GM18519 (cell line): ENCODE data around the gene DIPK1A.
"Not testable (repeated sequence)": the region's sequence is repeated elsewhere in the genome, so short reads cannot be mapped to it uniquely, and the experiment has no call there.

Experiments used
- ATAC-seq: cut with Tn5 transposase; IDR thresholded peaks from one replicate; pipeline ENCODE4 v1.9.1; 2021; ENCODE audit warnings: mild to moderate bottlenecking, moderate library complexity; ENCODE audit not compliant: unreplicated experiment, low FRiP score

DIPK1A gene

DNA sequence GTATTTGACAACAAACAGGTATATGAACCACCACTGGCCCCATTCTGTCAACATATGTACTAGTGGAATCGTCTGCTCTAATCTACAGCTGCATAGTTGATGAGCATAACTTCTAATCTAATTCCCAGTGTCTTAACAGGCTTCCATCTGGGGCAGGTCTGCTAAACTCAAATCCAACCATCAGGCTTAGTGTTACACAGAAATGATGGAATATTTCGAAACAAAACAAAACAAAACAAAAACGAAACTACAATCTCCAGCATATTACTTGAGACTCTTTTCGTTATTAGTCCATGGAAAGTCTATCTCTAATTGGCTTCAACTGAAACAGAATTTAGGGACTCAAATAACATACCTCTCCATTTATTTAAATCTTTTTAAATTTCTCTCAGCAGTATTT lies 37.6 kb downstream of the DIPK1A start:
- no peak for ATAC-seq

DNA sequence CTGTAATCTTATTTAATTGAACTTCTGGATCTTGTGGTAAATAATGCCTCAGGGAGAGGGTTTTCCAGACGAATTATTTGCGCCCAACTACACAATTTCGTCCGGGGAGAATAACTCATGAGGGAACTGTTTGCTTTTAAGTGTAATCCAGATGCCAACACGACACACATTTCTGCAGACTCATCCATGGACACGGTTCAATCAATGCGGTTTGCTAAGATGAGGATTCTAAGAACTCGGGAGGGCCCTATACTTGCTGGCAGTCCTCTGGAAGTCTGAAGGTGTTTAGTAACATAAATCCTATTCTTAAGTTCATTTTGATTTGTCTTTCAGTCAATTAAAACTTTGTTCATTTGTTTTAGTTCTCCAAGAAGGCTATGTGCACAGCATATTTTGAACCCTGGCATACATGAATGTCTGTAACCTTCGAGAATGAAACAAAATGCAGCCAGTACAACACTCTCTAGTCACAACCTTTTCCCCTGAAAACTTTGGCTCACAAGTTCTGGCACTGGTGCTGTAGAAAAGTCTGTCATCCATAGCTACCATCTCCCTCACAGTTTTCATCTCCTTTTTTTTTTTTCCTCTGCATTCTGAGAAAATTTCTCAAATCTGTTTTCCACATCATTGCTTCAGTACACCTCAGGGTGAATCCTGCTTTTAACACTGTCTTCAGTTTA lies 38.8 kb downstream of the DIPK1A start:
- ATAC-seq: no peak

DNA sequence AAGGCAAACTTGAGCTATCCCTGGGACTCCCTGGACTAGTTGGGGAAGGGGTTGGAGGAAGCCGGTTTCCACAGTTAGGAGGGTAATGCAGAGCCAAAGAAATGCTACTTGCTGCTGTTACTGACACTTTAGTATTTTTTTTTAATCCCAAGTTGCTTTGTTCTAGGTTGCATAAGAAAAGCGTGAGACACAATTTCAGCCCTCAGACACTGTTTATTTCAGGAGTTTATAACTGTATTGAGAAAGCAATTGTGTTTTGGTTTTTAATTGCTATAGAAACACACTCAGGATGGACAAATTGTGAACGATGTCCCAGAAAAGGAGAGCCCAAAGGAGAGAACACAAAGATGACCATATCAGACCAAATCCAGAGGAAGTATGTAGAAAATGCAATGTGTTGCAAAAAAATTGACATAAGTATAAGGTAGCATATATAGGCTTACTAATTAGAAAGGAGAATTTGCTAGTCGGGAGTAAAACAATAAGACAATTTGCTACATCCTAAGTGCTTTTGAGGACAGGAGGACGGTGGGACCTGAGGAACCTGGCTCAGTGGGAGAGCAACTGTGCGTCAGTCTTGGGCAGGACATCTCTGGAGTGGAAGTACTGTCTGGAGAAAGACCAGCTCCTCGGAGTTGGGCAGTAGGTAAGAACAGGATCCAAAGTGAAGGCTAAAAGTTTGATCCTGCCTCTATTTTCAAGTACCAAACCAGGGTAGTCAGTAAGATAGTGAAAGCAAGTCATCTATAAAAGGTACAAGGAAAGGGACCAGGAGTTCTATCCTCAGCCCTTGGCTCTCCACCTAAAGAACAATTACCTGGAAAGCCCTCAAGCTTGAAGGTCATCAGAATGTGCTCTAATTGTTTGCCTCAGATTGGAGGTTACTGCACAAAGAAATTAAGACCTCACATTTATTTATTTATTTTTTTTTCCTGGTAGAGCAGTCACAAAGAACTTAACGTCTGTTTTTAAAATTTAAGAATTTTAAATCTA lies 39.9 kb downstream of the DIPK1A start:
- ATAC-seq: no peak

DNA sequence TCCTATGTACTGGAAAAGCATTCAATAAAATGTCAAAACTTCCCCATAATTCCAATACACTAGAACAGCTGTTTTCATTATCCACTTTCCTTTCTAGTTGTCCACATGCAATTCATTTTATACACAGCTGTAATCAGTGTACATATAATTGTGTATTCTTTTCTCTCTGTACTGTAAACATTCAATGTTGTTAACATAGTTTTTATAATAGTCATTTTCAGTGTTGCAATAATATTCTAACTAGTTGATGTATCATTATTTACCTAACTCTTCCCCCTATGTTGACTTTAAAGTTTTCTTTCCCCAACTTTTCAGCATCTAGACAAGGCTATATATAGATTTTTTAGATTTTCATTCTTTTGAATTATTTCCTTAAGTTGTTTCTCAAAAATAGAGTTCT lies 44.4 kb downstream of the DIPK1A start:
- ATAC-seq: no peak

DNA sequence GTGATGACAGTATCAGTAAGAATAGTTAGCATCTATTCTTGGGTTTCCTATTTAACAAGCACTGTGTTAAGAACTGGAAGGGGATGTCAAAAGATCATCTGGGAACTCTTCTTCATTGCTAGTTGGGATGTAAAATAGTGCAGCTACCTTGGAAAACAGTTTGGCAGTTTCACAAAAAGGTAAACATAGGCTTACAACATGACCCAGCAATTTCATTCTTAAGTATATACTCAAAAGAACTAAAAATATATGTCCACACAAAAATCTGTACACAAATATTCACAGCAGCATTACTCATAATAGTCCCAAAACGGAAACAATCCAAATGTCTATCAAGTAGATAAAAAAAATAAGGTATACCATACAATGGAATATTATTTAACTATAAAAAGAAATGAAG lies 45.7 kb downstream of the DIPK1A start:
- ATAC-seq: no peak

DNA sequence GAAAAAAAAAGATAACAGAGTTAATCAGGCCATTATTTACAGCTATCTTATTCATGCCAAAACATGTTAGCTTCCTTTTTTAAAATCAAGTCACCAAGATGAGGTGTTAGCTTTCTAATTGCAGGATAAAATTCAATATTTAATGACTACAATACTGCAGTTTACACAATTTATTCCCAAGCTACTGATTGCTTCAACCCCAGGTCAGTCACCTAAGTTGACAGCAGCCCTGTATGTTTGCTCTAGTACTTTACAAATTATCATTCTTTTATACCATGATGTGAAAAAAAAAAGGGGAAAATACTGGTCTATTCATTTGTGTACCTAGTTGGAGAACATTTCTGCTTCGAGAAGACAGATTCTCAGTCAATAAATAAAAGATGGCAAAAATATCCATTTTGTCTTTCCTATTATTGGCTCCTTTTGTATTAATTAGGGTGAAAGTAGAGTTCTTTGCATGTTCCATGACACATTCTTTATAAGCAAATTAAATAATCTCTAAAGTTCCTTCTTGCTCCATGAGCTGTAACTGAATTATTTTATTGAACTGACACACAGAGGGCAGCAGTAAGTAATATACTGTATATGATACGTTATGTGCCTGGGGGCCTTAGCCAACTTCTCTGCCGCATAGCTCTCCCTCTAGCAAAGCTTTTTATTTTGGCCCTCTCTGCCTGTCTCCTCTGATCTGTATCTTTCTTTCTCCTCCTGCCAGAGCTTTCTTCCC lies 48.0 kb downstream of the DIPK1A start:
- no peak for ATAC-seq

DNA sequence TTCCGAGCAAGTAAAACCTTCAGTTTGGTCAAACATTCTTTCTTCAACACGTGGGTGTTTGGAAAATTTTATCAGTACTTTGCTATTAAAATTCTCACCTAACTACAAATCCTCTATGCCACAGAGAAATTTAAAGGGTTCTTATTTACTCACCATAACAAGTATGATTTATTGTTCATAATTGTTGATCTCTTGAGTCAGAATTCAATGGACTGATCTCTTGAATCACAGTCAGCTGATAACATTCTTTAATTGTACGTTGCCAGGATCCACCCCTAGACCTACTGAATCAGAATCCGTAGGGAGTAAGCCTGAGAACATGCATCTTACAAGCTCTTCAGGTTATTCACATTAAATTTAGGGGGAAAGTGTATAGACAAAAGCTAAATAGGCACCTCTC lies 51.2 kb downstream of the DIPK1A start:
- ATAC-seq: no peak

DNA sequence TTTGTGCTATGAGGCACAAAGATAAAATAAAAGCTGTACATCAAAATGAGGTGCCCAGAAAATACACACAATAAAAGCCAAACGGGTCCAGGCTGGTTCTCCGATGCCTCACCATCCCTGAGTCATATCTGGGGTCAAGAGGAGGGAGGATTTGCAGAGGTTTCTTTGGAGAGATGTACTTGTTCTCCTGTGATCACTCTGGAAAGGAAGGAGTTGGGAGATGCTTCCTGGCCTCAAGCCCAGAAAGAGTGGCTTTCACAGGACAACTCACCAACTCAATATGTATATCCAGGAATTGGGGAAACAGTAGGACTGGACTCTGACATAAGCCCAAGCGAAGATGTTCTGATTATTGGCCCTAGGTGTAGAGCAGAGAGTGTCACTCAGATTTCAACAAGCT lies 51.9 kb downstream of the DIPK1A start:
- ATAC-seq: no peak

DNA sequence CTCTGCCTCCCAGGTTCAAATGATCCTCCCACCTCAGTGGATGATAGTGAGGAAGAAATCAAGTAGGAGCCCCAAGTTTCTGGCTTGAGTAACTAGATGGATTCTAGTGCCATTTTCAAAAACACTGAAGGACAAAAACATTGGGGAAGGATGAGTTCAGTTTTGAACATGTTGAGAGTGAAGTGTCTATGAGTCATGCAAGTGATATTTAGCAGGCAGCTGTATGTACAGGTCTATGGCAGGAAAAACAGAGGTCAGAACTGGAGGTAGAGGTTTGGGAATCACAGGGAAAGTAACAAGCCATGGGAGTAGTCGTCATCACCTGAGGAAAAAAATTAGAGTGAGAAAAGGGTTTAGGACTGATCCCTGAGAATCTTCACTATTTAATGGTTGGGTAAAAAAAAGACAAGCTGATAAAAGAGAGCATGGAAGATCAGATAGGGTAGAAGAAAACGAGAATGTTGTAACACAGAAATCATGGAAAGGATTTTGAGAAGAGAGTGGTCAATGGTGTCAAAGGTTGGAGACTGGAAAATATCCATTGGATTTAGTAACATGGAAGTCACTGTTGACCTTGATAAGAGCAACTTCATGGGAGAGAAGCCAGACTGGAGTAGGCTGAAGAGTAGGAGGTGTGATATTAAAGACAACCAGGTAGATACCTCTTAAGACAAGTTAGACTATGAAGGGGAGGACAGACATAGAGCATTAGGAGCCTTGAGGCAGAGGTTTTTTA lies 53.1 kb downstream of the DIPK1A start:
- no peak for ATAC-seq

DNA sequence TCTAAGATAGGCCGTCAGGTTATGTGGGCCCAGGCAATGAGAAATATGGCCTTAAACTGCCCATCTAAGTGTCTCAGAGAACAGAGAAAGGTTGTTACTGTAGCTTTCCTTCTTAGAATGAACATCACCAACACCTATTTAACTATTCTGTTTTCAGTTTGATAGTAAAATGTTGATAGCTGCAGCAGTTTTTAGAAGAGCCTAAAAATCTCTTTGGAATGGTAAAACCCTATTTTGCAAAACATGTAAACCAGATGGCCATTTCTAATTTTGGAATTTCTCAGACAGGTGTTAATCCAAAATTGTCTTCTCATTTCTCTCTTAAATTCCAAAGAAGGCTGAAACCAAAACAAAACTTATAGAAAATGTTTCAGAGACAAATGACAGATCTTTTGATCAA lies 57.5 kb downstream of the DIPK1A start:
- ATAC-seq: no peak

DNA sequence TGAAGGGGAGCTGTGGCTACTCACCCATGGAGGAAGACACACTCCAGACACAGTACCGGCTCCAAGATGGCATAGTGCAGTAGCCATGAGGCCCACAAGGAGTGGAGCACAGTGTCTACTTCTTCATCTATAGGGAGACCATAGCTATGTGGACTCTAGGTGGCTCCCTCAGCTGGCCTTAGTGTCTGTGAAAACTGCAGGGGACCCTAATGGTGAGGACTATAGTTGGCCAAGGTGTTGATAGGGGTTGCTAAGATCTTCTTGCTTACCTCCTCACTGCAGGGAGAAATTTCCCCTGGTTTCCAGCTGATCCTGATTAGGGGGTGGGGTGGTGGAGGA lies 58.9 kb downstream of the DIPK1A start:
- no peak for ATAC-seq

DNA sequence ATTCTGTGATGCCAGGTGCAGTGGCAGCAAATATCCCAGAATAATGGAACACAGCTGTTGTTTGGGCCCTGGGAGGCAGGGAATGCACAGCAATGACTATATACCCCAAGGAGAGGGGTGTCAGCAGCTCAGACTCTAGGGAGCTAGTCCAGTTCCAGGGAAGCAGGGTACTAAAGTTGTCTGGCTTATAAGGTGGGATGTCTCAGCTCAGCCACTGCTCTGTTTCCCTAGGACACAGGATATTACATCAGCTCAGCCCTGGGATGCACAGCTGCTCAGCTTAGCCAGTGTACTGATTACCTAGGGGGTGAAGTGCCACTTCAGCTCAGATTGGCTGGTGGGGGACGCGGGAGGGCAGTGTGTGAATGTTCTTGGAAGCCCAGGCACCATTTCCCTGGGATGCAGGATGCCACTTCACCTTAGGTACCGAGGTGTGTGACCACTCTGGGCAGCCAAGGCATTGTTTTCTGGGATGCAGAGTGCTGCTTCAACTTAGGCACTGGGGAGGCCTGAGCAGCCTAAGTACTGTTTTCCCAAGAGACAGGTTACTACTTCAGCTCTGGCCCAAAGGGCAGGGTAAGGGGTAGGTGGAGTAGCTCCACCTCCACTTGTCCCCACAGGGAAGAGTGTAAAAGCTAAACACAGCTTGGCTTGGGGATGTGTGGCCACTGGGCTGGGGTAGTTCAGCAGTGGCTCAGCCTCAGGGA lies 59.4 kb downstream of the DIPK1A start:
- ATAC-seq: no peak

DNA sequence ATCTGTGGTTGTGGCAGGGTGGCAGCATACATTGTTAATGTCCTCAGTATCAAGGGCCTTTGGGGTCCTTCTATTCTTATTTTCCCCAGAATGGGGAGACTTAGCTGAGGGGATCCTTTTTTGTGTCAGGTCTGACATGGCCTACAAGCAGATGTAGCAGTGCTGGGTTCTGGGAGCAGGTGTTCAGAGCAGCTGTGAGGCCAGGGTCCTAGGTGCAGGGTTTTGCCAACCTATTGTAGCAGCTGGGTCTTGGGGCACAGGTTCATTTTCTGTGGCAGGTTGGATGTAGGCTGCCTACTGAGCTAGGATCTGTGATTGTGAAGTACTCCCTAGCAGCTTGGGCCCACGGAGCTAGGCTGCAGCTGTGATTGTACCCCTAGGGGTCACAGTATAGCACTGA lies 60.1 kb downstream of the DIPK1A start:
- ATAC-seq: no peak

DNA sequence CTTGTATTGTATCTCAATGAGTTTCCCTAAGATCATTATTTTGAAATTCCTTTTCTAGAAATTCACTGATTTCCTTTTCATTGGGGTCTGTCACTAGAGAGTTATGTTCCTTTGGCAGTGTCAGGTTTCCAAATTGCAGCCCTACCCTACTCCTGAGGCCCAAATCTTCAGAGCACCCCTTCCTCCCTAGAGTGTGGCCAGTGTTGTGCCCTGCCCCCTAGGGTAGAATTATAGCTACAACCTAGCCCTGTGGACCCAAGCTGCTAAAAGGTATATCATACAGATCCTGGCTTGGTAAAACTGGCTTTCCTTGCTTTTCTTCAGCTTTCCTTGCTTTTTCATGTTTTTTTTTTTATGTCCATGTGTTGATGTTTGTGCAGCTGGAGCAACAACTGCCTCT lies 60.7 kb downstream of the DIPK1A start:
- no peak for ATAC-seq

DNA sequence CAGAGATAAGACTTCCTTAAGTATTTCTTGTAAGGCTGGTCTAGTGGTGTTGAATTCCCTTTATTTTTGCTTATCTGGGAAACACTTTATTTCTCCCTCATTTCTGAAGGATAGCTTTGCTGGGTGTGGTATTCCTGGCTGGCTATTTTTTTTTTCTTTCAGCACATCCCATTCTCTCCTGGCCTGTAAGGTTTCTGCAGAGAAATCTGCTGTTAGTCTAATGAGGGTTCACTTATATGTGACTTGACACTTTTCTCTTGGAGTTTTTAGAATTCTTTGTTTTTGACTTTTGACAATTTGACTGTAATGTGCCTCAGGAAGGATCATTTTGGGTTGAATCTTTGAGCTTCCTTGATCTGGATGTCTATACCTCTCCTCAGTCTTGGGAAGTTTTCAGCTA lies 61.5 kb downstream of the DIPK1A start:
- no peak for ATAC-seq

DNA sequence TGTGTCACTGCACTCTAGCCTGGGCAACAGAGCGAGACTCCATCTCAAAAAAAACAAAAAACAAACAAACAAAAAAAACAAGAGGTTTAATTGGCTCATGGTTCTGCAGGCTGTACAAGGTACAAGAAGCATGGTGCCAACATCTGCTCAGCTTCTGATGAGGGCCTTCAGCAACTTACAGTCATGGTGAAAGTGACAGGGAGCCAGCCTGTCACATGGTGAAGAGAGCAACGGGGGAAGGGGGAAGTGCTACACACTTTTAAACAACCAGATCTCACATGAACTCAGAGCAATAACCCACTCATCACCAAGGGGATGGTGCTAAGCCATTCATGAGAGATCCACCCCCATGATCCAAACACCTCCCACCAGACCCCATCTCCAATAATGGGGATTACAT lies 63.2 kb downstream of the DIPK1A start:
- not testable (repeated sequence) for ATAC-seq

DNA sequence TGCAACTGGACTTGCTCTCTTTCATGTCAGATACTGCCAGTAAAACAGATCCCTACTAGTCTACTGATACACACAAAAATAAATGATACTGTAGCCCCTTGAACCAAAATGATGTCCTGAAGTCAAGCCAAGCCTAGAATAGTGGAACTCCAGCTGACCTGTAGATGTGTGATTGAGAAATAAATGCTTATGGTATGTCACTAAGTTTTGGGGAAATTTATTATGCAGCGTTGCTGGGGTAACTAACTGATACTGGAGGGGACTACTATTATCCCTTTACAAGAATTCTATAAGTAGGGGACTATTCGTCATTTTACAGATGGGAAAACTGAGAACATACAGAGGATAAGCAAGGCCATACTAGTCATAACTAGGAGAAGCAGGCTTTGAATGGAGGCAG lies 73.8 kb downstream of the DIPK1A start:
- ATAC-seq: no peak

DNA sequence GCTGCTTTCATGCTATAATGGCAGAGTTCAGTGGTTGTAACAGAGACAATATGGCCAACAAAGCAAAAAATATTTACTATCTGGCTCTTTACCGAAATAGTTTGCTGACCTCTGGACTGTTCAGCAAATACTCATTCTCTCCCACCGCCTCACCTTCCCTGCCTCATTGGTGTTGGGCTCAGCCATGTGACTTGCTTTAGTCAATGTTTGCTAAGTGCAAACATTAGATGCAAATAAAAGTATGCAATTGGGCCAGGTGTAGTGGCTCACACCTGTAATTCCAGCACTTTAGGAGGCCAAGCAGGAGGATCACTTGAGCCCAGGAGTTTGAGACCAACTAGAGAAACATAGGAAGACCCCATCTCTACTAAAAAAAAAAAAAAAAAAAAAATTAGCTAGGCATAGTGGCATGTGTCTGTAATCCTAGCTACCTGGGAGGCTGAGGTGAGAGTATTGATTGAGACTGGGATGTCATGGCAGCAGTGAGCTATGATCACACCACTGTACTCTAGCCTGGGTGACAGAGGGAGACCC lies 74.3 kb downstream of the DIPK1A start:
- ATAC-seq: no peak

DNA sequence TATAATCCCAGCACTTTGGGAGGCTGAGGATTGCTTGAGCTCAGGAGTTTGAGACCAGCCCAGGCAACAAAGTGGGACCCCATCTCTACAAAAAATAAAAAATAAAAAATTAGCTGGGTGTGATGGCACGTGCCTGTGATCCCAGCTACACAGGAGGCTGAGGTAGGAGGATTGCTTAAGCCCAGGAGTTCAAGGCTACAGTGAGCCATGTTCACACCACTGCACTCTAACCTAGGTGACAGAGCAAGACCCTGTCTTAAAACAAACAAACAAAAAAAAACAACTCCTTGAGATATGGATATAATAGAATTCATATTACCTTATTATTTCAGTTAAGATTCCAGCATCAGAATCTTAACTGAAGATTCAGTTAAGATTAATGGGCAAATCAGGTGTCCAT lies 77.1 kb downstream of the DIPK1A start:
- ATAC-seq: no peak

DNA sequence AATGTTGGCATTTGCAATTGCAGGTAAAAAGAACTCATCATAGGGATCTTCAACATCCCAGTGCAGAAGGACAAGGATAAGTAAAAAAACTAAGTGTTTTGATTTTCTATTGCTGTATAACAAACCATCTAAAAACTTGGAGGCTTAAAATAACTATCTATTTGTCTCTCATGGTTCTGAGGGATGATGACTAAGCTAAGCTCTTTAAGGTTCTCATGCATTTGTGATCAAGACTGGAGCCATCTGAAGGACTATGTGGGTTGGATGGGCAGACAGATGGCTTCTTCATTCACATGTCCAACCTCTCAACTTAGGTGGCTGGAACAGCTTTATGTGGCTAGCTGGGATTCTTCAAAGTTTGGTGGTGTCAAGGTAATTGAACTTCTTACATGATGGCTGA lies 78.0 kb downstream of the DIPK1A start:
- ATAC-seq: no peak
